ENCODE results near the gene FRS2. TPM values are rescaled to one million over a fixed set of nuclear protein-coding genes. Genes with fewer than 3 reads are reported as not detected.

The FRS2 gene
- total and polyA plus RNA-seq, 10 donors, result 3.4 to 51.7 (median 26.5) TPM

DNA sequence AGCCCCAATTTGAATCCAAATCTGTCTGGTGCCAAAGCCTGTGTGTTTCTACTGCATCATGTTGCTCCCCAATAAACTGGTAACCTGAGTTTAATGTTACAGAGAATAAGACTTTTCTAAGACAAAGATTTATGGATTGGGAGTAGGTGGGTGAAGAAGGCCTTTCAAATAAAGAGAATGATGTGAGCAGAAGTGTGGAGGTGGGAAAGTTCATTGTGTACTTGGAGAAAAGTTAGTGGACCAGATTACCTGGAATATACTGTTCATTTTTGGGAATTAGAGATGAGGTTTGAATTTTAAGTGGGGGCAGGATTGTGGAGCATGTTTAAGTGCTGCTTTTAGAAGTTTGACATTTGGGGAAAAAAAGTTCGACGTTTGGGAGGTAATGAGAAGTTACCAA is 3.1 kb downstream of the FRS2 start:
- Histone ChIP-seq H3K27ac (no peak overlapping the region), H3K4me3 (no peak overlapping the region), H3K36me3 (no peaks in the 10 kb centered on the region), H3K4me1 (peaks cover 18 to 81% (median 65%) of the 10 kb centered on the region in 6 donors), H3K27me3 (replicated peaks in 1 of 7) (no peaks in the 10 kb centered on the region), H3K9me3 (no peaks in the 10 kb centered on the region)
- 75 to 86% (median 82%) methylated on average over 2 of the region's 2 CpGs for WGBS, 5 donors
- intact Hi-C loops (cut with DNase I; ENCODE audit: low total_unique reads), result no loop called here
- TF ChIP-seq, protein P1, sequence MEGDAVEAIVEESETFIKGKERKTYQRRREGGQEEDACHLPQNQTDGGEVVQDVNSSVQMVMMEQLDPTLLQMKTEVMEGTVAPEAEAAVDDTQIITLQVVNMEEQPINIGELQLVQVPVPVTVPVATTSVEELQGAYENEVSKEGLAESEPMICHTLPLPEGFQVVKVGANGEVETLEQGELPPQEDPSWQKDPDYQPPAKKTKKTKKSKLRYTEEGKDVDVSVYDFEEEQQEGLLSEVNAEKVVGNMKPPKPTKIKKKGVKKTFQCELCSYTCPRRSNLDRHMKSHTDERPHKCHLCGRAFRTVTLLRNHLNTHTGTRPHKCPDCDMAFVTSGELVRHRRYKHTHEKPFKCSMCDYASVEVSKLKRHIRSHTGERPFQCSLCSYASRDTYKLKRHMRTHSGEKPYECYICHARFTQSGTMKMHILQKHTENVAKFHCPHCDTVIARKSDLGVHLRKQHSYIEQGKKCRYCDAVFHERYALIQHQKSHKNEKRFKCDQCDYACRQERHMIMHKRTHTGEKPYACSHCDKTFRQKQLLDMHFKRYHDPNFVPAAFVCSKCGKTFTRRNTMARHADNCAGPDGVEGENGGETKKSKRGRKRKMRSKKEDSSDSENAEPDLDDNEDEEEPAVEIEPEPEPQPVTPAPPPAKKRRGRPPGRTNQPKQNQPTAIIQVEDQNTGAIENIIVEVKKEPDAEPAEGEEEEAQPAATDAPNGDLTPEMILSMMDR (IDR thresholded peaks at IDR 0.05 in 8 of 11, conservative IDR thresholded peaks at IDR 0.05 in 3 of 11), result no peak
- TF ChIP-seq POLR2AphosphoS5 (IDR thresholded peaks at IDR 0.05) (no peak), POLR2A (IDR thresholded peaks at IDR 0.05) (no peak)
- no peak for DNase-seq

DNA sequence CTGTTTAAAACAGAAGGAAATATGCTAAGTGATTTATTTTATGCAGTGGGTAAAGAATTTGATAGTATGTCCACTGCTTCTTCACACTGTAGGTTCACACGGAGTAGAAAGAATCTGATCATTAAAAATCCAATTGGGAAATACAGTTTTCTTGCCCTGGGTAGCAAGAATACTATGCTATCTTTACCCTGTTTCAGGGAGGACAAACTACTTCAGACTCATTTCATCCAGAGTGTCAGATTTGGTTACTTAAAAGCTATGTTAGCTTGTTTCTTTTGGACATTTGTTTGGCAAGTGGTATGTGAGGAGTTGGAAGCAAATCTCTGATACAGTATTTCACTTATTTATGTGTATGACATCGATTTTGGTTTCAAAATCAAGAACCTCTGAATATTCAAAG is 4.3 kb downstream of the FRS2 start:
- Histone ChIP-seq H3K27ac (peak overlapping the region in 2 of 8 donors; percentile 1 to 70), H3K27me3 (replicated peaks in 1 of 7) (no peaks in the 10 kb centered on the region), H3K4me1 (peaks cover 18 to 80% (median 68%) of the 10 kb centered on the region in 6 donors), H3K36me3 (no peaks in the 10 kb centered on the region), H3K9me3 (no peaks in the 10 kb centered on the region), H3K4me3 (no peak overlapping the region)
- 64 to 82% (median 80%) methylated on average over 2 of the region's 2 CpGs for WGBS, 5 donors
- TF ChIP-seq POLR2AphosphoS5 (IDR thresholded peaks at IDR 0.05), result no peak
- TF ChIP-seq, protein P1 (IDR thresholded peaks at IDR 0.05 in 8 of 11, conservative IDR thresholded peaks at IDR 0.05 in 3 of 11), result no peak
- no peak for TF ChIP-seq POLR2A (IDR thresholded peaks at IDR 0.05)
- intact Hi-C loops (cut with DNase I; ENCODE audit: low total_unique reads), result no loop called here
- DNase-seq, result no peak

DNA sequence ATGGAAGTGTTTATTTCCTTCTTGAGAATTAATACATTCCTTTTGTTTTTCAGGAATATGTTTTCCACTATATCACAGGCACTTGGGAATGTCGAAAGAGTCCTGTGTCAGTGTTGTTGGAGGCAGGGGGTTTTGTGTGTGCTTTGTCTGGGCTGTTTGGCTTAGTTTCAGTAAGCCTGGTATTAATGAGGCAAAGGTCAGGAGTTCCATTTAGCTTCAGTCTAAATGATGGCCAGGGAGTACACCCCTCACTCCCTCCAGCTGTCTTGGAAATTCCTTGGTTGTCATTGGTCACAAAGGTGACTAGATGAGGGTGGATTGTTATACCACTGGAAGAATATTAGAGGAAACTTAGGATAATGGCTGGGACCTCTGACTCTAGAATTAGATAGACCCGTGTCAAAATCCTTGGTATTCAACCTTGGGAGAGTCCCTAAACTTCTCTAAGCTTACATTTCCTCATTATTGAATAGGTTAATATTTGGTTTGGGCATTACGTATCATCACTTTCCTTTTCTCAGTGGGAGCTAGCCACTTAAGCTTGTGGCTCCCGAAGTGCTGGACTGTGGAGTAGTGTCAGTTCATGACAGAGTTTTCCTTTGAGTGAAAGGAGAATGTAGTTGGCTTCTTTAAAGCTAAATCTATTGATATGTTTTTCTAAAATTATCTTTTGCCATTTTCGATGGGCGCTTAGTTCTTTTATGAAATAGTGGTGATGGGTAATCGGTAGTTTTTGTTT is 5.2 kb downstream of the FRS2 start:
- 62 to 79% (median 65%) methylated on average over 7 of the region's 7 CpGs for WGBS, 5 donors

More for the DNA sequence above, 5.2 kb downstream of the FRS2 start:
- Histone ChIP-seq H3K36me3 (no peaks in the 10 kb centered on the region), H3K27ac (peak overlapping the region in 7 of 8 donors; percentile 18 to 70 (median 60)), H3K4me1 (peaks cover 15 to 83% (median 64%) of the 10 kb centered on the region in 6 donors), H3K27me3 (replicated peaks in 1 of 7) (no peaks in the 10 kb centered on the region), H3K9me3 (no peaks in the 10 kb centered on the region), H3K4me3 (peak overlapping the region in 2 of 8 donors; percentile 3 to 14)
- no peak for DNase-seq
- intact Hi-C loops (cut with DNase I; ENCODE audit: low total_unique reads), result no loop called here
- TF ChIP-seq POLR2AphosphoS5 (IDR thresholded peaks at IDR 0.05) (no peak), POLR2A (IDR thresholded peaks at IDR 0.05) (no peak)
- TF ChIP-seq, protein P1 (IDR thresholded peaks at IDR 0.05 in 8 of 11, conservative IDR thresholded peaks at IDR 0.05 in 3 of 11), result no peak

All from spleen (tissue), 11 donors.